Tibial nerve (tissue), 4 donors: Measurements from ENCODE around the gene ARL8B. TPM values are rescaled to one million over a fixed set of nuclear protein-coding genes. Genes with fewer than 3 reads are reported as not detected.

Experiments
- DNase-seq, 2 donors: peaks; one replicate each; pipeline ENCODE4 v3.0.0-alpha.2; 2019; ENCODE audit warnings: low spot score in 2 of 2
- H3K27ac ChIP-seq, 4 donors: fragments of 200-600 bp; sonication (generic) in 3 of 4; one replicate each; pipeline ENCODE4 v1.5.1; 2017 to 2019; ENCODE audit warnings: mild to moderate bottlenecking in 1 of 4
- H3K27me3 ChIP-seq, 2 donors: fragments of 200-600 bp; sonication (generic) in 1 of 2; one replicate each; pipeline versions ENCODE4 v1.5.1 to v1.6.0; 2017 to 2019
- H3K36me3 ChIP-seq, 3 donors: fragments of 200-600 bp; sonication (generic); one replicate each; pipeline ENCODE4 v1.5.1; 2018 to 2019
- H3K4me1 ChIP-seq, 4 donors: fragments of 200-600 bp; sonication (generic) in 3 of 4; one replicate each; pipeline ENCODE4 v1.5.1; 2017 to 2019
- H3K4me3 ChIP-seq, 4 donors: fragments of 200-600 bp; sonication (generic) in 3 of 4; one replicate each; pipeline ENCODE4 v1.5.1; 2017 to 2019; ENCODE audit warnings: mild to moderate bottlenecking in 1 of 4, moderate library complexity in 1 of 4
- H3K9me3 ChIP-seq, 4 donors: fragments of 200-600 bp; sonication (generic) in 3 of 4; one replicate each; pipeline ENCODE4 v1.5.1; 2017 to 2019
- CTCF ChIP-seq, 5 experiments: fragments of 200-600 bp in 3 of 5; fragments of 450-650 bp in 2 of 5; sonication (generic) in 3 of 5; IDR thresholded peaks; one replicate each; pipeline ENCODE4 v1.5.1; 2016 to 2019; ENCODE audit warnings: antibody characterized with exemption in 5 of 5, mild to moderate bottlenecking in 3 of 5, moderate library complexity in 2 of 5
- EP300 ChIP-seq, 2 donors: sonication (generic); formaldehyde crosslinking; IDR thresholded peaks; one replicate each; pipeline ENCODE4 v1.6.1; 2017; ENCODE audit warnings: antibody characterized with exemption in 2 of 2, mild to moderate bottlenecking in 1 of 2
- POLR2A ChIP-seq, 2 donors: fragments of 450-650 bp; IDR thresholded peaks; one replicate each; pipeline ENCODE4 v1.6.1; 2017; ENCODE audit warnings: antibody characterized with exemption in 2 of 2, mild to moderate bottlenecking in 2 of 2, moderate library complexity in 2 of 2
- WGBS, 2 donors: methylation state at CpG; one replicate each; pipeline ENCODE4 v1.1.5; 2018; 5-methylcytosine and 5-hydroxymethylcytosine counted together
- total RNA-seq, 4 donors: library from RNA; depleted of rRNA; stranded (reverse); fragments of >200 nt; gene quantifications; one replicate each; pipeline ENCODE4 v1.1.0, GENCODE V29; 2016

The ARL8B gene
- total RNA-seq, 4 donors from 2014 or later, result 47.6 to 54.4 (median 49.4) TPM

- Histone ChIP-seq H3K4me1 (peaks cover 0 to 47% (median 17%) of the 10 kb centered on the region in 4 donors), H3K4me3 (peak overlapping the region; percentile 87 to 100 (median 94)), H3K27me3 (no peaks in the 10 kb centered on the region), H3K36me3 (no peaks in the 10 kb centered on the region), H3K9me3 (no peaks in the 10 kb centered on the region), H3K27ac (peak overlapping the region; percentile 76 to 99 (median 94))
- DNase-seq, result peak in 1 of 2 donors; percentile 50
- TF ChIP-seq POLR2A (IDR thresholded peaks at IDR 0.05) (no peak), EP300 (IDR thresholded peaks at IDR 0.05) (no peak), CTCF (IDR thresholded peaks at IDR 0.05) (no peak)
- 6 to 11% methylated on average over 24 to 31 of the region's 31 CpGs for WGBS, 2 donors
Measured at GRCh38 chr3:5122741-5123706, 932 bp downstream of the ARL8B start.

GRCh38 chr3:5123937-5124336, 1.8 kb downstream of the ARL8B start:
- WGBS, 2 donors, result 83 to 90% methylated on average over 12 of the region's 12 CpGs
- H3K9me3 ChIP-seq, result no peaks in the 10 kb centered on the region
- DNase-seq, result no peak
- H3K36me3 ChIP-seq, result no peaks in the 10 kb centered on the region
- peak overlapping the region in 1 of 4 donors; percentile 99 for H3K27ac ChIP-seq
- no peaks in the 10 kb centered on the region for H3K27me3 ChIP-seq
- peaks cover 0 to 55% (median 17%) of the 10 kb centered on the region in 4 donors for H3K4me1 ChIP-seq
- peak overlapping the region in 3 of 4 donors; percentile 87 to 100 (median 96) for H3K4me3 ChIP-seq
- TF ChIP-seq POLR2A (IDR thresholded peaks at IDR 0.05), result no peak
- no peak for TF ChIP-seq EP300 (IDR thresholded peaks at IDR 0.05)
- TF ChIP-seq CTCF (IDR thresholded peaks at IDR 0.05), result no peak

- Histone ChIP-seq H3K27ac (no peak overlapping the region), H3K4me3 (no peak overlapping the region), H3K4me1 (peaks cover 0 to 63% (median 15%) of the 10 kb centered on the region in 4 donors), H3K27me3 (no peaks in the 10 kb centered on the region), H3K36me3 (peaks cover 0 to 15% (median 0%) of the 10 kb centered on the region in 3 donors), H3K9me3 (no peaks in the 10 kb centered on the region)
- TF ChIP-seq CTCF (IDR thresholded peaks at IDR 0.05) (no peak), EP300 (IDR thresholded peaks at IDR 0.05) (no peak), POLR2A (IDR thresholded peaks at IDR 0.05) (no peak)
- DNase-seq, result no peak
Measured at GRCh38 chr3:5126586-5126985, 4.5 kb downstream of the ARL8B start.

- no peak for TF ChIP-seq CTCF (IDR thresholded peaks at IDR 0.05)
- TF ChIP-seq POLR2A (IDR thresholded peaks at IDR 0.05), result no peak
- TF ChIP-seq EP300 (IDR thresholded peaks at IDR 0.05), result no peak
- Histone ChIP-seq H3K9me3 (no peaks in the 10 kb centered on the region), H3K27ac (no peak overlapping the region), H3K27me3 (no peaks in the 10 kb centered on the region), H3K4me3 (no peak overlapping the region), H3K36me3 (peaks cover 0 to 15% (median 0%) of the 10 kb centered on the region in 3 donors), H3K4me1 (peaks cover 0 to 72% (median 25%) of the 10 kb centered on the region in 4 donors)
- 60 to 64% methylated on average over 2 of the region's 2 CpGs for WGBS, 2 donors
- DNase-seq, result no peak
Measured at GRCh38 chr3:5128849-5129248, 6.8 kb downstream of the ARL8B start.
